ENCODE measurements around the gene ZCCHC8.
"Not testable (repeated sequence)": the region's sequence is repeated elsewhere in the genome, so short reads cannot be mapped to it uniquely, and the experiment has no call there.

The ZCCHC8 gene

DNA sequence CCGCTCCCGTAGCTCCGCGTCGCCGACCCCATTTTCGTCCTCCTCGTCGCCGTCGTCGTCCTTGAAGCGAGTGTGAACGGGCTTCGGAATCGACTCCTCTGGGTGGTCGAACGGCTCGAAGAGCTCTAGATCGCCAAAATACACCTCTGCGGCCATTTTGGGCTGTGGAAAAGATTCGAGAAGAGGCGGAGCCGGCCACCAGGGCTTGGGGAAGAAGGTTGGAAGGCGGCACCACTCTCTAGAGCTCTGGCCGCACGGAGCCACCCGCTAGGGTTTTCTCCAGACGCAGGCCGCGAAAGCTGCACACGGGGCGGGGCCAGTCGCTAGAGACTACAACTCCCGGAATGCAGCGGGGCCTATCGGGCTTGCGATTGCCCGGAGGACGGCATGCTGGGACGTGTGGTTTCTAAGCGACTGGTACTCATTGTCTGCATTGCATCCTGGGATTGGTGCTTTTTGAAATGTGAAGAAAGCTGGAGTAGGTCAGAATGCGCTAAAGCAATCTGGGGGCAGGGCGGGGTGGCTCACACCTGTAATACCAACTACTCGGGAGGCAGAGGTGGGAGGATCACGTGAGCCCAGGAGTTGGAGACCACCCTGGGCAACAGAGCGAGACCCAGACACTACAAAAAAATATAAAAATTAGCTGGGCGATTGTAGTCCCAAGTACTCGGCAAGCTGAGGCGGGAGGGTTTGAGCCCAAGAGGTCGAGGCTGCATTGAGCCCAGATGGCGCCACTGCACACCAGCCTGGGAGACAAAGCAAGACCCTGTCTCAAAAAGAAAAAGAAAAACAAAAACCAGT is at the start of gene ZCCHC8:
TSS of gene ZCCHC8 (minus strand) at position 248 of the 804 bp plus-strand sequence. CDS start at position 156, 92 bp downstream.
- peak; percentile 91 for DNase-seq (ENCODE audit: low read depth)

DNA sequence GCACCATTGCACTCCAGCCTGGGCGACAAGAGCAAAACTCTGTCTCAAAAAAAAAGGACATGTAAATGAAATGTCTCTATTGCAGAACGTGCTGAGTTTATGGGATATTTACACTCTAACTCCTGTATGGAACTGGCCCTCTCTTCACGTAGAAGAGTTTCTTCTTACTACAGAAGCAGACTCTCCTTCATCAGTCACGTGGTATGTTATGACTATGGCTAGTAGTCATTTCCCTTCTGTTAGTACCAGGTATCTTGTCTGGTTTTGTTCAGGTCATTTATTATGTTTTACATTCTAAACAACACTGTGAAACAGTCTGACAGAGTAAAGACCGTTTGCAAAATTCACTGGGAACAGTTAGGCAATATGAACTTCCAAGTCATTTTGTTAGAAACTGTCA is 46.6 kb upstream of the ZCCHC8 start:
- no peak for DNase-seq (ENCODE audit: low read depth)

DNA sequence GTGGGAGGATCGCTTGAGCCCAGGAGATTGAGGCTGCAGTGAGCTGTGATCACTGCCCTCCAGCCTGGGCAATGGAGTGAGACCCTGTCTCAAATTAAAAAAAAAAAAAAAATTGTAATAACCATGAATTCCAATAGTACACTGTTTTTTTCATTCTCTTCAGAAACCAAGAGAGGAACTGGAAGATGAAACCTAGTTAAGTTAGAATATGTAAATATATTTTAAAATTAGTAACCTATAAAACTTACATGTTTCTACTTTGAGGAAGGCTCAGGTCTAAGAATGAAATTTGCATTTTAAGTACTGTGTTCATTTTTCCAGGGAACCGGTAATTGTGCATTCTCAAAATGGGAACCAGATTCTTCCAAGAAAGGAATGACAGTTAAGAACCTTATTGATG is 45.1 kb upstream of the ZCCHC8 start:
- DNase-seq (ENCODE audit: low read depth) = no peak

DNA sequence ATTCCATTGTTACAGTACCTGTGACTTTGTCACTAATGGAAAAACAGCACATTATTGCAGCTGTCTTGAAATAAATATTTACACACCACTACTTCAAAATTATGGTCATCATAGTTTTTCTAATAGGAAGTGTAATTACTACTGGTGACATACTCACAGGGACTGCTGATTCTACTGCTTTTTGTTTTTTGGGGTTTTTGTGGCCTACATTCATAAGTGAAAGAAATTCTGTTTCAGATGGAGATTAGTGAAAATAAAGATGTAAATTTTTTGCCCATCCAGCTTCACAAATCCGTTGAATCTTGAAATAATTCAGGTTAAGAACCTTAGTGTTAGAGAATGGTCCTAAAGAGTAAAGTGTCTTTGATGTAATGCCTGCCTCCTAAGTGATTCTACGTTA is 43.8 kb upstream of the ZCCHC8 start:
- DNase-seq (ENCODE audit: low read depth) = no peak

DNA sequence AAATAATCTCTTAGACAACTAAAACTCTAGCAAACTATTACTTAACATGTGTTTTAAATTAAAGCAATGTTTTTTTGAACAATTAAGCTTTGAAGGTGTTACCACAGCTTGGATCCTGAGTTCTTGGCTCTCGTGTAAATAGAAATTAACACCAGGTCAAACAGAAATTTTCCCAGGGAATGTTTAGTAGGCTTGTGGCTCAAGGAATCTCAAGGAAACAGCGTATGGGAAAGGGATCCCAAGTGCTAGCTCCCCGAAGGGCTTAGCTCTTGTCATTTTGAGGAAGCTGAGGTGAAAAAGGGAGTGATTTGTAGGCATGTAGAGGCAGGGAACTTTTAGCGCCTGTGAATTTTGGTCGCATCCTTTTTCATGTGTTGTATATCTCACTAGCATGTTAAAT is 37.8 kb upstream of the ZCCHC8 start:
- DNase-seq (ENCODE audit: low read depth) = no peak

DNA sequence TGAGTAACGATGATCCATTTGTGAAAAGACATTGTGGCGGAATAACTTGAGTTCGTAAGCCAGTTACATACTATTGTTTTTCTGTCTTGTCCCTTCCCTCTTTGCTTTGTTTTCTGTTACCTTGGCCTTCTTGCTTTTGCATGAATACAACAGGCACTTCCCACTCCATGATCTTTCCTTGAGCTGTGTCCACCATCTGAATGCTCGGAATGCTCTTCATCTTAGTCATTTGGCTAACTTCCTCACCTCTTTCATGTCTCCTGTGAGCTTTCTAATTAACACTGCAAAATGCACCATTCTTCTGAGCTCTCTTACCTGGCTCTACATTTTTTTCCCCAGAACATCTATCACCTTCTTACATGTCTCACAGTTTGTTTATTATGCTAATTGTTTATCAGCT is 36.3 kb upstream of the ZCCHC8 start:
- DNase-seq (ENCODE audit: low read depth) = no peak

DNA sequence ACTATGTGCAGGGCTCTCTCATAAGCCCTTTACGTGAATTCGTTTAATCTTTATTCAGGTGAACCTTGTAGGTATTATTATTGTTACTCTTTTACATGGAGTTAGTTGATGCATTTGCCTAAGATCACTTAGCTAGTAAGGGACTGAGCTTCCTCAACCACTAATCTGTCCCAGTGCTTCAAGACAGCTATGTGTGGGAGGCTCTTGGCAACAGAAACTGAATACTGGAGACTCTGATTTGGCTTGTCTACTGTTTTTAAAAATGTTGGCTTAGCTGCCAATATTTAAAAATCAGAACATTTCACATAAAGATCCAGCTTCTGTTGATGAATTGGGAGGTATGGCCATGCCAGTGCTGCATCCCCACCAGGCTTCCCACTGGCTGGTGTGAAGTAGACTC is 33.1 kb upstream of the ZCCHC8 start:
- no peak for DNase-seq (ENCODE audit: low read depth)

DNA sequence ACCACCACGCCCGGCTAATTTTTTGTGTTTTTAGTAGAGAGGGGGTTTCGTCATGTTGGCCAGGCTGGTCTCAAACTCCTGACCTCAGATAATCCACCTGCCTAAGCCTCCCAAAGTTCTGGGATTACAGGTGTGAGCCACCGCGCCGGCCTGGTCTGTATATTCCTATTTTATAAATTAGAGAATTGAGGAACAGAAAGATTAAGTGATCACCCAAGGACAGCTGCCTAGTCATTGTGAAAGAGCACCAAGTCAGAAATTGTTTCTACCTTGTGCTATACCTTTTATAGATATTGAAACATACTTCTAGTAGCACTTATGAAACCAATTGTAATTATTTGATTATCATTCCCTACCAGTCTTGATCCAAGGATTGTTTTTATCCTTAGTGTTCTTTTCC is 28.3 kb upstream of the ZCCHC8 start:
- DNase-seq (ENCODE audit: low read depth) = no peak

DNA sequence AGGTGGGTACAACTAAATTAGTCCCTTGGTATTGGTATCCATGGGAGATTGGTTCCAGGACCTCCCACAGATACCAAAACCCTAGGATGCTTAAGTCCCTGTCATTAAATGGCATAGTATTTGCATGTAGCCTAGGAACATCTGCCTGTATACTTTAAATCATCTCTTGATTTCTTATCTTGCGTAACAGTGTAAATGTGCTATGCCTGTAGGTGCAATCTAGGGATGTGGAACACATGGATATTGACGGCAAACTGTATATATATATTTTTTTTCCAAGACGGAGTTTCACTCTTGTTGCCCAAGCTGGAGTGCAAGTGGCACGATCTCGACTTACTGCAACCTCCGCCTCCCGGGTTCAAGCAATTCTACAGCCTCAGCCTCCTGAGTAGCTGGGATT is 27.9 kb upstream of the ZCCHC8 start:
- DNase-seq (ENCODE audit: low read depth) = no peak

DNA sequence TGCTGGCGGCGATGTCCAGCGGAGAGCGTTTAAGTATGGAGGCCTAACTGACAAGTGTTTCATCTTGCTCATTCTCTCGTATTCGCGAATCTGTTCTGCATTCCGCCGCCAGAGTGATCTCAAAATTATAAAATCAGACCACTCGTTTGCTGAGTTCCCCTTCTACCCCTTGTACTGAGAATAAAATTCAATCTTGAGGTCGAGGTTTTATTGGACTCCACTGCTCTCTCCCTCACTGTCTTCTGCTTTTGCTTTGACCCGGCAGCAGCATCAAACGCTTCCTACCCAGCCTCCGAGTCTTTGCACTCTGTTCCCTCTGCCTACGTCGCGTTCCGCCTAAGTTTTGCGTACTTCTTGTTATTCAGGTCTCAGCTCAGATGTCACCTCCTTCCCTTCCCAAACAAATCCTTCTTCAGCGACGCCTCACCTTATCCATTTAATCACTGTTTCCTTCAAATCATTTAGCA is 26.8 kb upstream of the ZCCHC8 start:
- DNase-seq (ENCODE audit: low read depth) = no peak

DNA sequence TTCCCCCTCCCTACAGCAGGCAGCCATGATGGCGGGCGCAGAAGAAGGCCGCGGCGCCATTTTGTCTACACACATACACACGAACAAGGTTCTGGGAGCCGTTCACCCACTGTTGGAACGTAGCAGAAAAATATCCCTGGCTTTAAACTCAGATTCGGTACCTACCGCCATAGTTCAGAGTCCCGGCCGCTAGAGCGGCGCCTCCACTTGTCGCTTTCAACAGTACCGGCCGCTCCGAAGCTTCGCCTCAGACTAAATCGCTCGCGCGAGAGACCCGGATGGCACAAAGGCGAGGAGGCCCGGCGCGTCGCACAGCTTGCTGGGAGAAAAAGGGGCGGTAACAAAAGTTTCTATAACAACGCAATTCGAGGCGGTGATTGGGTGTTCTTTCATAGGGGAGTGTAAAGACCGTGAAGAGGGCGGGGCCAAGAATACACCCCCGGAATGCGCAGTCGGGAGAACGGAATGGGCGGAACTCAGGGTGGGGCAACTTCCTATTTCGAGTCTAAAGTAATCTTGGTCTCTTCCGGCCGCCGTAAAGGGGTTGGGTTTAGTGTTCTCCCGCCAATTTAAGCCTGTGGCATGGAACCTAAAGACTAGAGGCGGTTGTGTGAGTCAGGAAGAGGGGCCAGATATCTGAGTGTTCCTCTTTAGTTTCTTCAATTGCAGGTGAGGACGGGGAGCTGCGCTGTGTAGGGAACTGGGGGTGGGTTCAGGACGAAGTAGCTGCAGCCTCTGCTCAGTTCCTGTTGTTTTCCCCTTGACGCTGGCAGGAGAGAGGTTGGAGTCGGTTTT is 26.1 kb upstream of the ZCCHC8 start, which contains the start of the genes KNTC1 and RSRC2:
TSS of gene KNTC1 (plus strand) at position 567 of the 795 bp plus-strand sequence. CDS start 2,815 bp downstream, outside the sequence.
TSS of gene RSRC2 (minus strand) at position 254 of the 795 bp plus-strand sequence. CDS start at position 171, 83 bp downstream.
- peak; percentile 91 for DNase-seq (ENCODE audit: low read depth)

DNA sequence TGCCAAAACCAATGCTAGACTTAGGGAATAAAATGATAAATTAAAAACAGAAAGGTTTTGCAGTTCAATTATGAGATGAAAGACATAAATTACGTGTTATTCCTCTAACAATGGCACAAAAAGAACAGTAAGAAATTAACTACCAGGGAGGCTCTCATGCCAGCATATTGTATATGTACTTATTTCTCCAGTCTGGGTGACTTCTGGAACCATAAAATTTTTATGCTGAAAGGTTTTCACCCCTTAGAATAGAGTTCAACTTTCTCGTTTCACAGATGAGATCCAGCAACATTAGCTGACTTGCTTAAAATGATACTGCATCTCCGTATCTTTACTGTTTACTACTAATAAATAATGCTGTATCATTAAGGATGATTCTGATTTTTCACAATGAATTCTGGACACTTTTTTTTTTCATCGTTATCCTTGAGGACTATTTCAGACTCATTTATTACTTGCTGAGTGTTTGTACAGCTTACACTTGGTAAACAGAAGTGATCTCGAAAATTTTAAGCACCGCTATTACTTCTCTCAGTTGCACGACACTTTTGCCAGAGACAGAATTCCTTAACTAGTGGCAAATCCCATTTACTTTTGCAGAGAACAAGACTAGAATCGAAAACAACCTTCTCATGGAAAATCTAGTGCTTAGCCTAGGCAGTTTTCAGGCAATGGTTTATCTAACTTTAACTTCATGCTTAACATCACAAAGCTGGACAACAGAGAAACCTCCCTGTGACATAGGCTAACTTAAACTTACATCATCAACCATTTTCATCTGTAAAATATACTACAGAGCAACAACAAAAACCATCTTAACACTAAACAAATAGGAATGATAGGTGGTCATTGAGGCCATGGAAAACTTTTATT is 23.4 kb upstream of the ZCCHC8 start:
- no peak for DNase-seq (ENCODE audit: low read depth)

DNA sequence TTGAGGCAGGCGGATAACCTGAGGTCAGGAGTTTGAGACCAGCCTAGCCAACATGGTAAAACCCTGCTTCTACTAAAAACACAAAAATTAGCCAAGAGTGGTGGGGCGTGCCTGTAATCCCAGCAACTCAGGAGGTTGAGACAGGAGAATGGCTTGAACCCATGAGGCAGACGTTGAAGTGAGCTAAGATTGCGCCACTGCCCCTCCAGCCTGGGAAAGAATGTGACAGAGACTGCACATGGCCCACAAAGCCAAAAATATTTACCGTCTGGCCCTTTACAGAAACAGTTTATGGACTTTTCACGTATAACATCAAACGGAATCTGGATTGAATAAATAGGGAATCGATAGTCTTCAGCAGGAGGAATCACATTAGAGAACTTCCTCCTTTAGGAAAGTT is 22.5 kb upstream of the ZCCHC8 start:
- no peak for DNase-seq (ENCODE audit: low read depth)

DNA sequence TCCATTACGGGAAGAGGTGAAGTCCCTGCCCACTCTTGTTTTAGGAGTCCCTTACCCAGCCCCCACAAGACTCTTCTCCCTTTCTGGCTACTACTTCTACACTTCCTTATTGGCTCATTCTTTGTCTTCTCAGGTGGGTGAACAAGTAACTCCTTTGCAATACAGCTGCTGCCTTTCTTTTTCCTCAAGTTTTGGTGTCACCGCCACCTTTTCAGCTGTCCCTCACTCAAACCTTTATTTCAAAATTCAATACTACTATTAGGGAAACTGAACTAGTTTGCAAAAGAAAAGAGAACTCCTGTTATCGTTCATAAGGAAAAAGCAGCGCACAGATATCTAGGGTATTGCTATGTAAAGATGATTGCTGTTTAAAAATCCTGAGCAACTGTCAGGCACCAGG is 19.9 kb upstream of the ZCCHC8 start:
- no peak for DNase-seq (ENCODE audit: low read depth)

DNA sequence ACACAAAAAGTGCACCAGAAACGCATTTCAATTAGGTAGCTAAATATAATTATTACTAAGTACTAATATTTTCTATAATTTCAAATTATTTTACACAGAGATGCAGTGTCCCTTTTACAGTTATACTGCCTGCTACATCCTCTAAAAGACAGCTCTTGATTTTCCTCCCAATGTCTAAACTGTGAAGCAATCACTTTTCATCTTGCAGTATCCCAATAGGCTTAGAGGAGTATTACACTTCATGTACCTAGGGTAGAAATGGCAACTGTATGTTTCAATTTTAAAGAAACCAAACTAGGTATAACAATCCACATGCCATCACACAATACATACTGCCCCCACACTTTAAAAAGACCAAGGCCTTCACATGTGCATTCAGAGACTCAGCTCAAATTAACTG is 18.7 kb upstream of the ZCCHC8 start:
- no peak for DNase-seq (ENCODE audit: low read depth)

DNA sequence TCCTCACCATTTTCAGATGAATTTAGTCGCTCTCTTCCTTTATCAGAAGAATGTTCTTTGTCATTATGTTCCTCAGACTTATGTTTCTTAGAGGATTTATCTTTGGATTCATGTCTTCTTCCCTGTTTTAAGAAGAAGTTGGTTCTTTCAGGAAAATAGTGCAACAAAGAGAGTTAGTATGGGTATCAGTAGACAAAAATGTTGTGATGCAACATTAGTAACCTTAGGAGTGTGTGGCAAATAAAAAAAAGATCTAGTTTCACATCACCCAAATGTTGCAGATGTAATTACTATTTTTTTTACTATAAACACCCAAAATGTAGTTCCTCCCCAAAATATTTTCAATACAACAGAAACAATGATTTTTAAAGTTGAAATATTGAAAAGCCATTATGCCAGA is 18.2 kb upstream of the ZCCHC8 start:
- DNase-seq (ENCODE audit: low read depth) = no peak

DNA sequence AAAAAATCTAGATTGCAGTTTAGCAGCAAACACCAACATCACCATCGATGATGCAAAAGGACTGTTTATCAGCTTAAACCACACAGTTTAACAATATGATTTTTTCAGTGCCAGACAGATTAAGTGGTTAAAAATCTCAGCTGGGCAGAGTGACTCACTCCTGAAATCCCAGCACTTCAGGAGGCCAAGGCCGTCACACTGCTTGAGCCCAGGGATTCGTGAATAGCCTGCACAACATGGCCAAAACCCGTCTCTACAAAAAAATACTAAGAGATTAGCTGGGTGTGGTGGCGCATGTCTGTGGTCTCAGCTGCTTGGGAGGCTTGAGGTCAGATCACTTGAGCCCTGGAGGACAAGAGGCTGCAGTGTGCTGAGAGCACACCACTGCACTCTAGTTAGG is 17.1 kb upstream of the ZCCHC8 start:
- DNase-seq (ENCODE audit: low read depth) = no peak

DNA sequence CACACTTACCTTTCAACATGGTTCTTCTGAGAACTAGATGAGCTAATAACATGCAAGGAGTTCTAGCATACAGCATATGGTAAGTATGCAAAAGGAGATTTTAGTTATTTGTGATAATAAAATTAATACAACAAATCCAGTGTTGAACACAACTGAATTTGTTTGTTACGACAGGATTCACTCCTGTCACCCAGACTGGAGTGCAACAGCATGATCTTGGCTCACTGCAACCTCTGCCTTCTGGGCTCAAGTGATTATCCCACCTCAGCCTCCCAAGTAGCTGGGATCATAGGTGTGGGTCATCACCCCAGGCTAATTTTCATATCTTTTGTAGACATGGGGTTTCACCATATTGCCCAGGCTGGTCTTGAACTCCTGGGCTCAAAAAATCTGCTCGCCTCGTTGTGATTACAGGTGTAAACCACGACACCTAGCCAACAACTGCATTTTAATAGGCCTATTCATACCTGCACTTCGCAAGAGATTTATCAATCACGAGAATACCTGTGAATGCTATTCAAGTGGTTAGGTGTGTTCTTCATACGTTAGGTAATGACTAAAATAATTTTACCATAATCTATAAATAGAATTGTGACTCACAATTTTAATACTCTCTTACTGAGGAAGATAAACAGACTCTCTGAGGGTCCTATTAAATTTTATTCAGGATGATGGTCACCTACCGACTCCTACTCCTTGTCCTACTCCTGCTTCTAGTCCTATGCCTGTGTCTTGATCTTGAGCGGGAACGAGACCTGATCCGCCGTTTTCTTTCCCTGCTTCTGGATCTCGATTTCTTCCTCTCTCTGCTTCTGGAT is 16.0 kb upstream of the ZCCHC8 start:
- no peak for DNase-seq (ENCODE audit: low read depth)

DNA sequence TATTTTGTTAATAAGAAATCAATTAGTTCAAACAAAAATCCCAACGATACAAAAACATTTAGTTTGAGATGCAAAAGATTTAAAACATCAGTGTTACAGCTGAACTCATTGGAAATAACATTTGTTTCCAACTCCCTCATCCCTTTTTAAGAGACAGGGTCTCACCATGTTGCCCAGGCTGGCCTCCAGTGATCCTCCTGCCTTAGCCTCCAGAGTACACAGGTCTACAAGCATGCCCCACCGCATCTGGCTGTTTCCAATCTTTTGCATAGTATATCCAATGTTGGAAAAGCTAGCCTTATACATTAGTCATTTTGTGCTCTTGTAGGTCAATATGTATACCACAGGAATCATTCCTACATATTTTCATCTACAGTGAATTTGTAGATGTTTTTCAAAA is 14.5 kb upstream of the ZCCHC8 start:
- DNase-seq (ENCODE audit: low read depth) = no peak

DNA sequence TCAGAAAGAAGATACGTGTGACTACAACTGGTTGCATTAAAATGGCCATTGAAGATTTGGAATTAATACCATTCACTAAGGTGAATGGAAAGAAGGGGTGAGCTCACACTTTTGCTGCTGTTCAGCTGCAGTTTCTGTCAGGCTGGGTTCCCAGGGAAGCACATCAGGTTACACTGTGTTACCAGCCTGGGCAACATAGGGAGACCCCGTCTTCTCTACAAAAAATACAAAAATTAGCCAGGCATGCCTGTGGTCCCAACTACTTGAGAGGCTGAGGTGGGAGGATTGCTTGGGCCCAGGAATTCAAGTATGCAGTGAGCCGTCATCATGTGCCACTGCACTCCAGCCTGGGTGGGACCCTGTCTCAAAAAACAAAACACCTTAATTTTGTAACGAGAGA is 12.9 kb upstream of the ZCCHC8 start:
- no peak for DNase-seq (ENCODE audit: low read depth)

DNA sequence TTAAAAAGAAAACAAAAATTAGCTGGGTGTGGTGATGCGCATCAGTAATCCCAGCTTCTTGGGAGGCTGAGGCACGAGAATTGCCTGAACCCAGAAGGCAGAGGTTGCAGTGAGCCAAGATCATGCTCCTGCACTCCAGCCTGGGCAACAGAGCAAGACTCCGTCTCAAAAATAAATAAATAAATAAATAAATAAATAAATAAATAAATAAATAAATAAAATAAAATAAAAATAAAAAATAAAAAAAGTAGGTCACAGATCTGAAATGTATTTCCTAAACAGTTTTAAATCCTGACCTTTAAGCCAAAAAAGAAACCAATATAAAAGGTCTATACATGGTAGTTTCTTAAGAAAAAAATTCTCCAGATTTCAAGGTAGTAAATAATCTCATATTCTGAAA is 12.3 kb upstream of the ZCCHC8 start:
- DNase-seq (ENCODE audit: low read depth) = not testable (repeated sequence)
